ENCODE measurements around the gene HM13.

Gene HM13

GRCh38 chr20:31576751-31577150 lies 62.5 kb downstream of the HM13 start:
- TF ChIP-seq FOXM1 (IDR thresholded peaks at IDR 0.05; ENCODE audit: borderline replicate concordance, low read depth) (no peak), YY1 (IDR thresholded peaks at IDR 0.05; ENCODE audit: low read depth) (no peak), TEAD4 (IDR thresholded peaks at IDR 0.05) (no peak), EGR1 (IDR thresholded peaks at IDR 0.05) (no peak), TCF12 (IDR thresholded peaks at IDR 0.05; ENCODE audit: low read depth) (no peak), REST (IDR thresholded peaks at IDR 0.05; ENCODE audit: low read depth) (no peak), CEBPB (IDR thresholded peaks at IDR 0.05) (no peak), EP300 (IDR thresholded peaks at IDR 0.05; ENCODE audit: borderline replicate concordance) (no peak), RAD21 (IDR thresholded peaks at IDR 0.05; ENCODE audit: low read depth) (no peak), NFIC (IDR thresholded peaks at IDR 0.05) (no peak), CREB1 (IDR thresholded peaks at IDR 0.05; ENCODE audit: low read depth) (no peak), ZBTB7A (IDR thresholded peaks at IDR 0.05; ENCODE audit: low read depth) (no peak)
- TF ChIP-seq, protein P1, sequence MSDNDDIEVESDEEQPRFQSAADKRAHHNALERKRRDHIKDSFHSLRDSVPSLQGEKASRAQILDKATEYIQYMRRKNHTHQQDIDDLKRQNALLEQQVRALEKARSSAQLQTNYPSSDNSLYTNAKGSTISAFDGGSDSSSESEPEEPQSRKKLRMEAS (IDR thresholded peaks at IDR 0.05), result no peak
- TF ChIP-seq, protein P2, sequence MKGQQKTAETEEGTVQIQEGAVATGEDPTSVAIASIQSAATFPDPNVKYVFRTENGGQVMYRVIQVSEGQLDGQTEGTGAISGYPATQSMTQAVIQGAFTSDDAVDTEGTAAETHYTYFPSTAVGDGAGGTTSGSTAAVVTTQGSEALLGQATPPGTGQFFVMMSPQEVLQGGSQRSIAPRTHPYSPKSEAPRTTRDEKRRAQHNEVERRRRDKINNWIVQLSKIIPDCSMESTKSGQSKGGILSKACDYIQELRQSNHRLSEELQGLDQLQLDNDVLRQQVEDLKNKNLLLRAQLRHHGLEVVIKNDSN (IDR thresholded peaks at IDR 0.05), result no peak

- TF ChIP-seq TAF1 (IDR thresholded peaks at IDR 0.05; ENCODE audit: low read depth) (no peak), REST (IDR thresholded peaks at IDR 0.05; ENCODE audit: low read depth) (no peak)
- TF ChIP-seq, protein P2 (IDR thresholded peaks at IDR 0.05), result no peak
Measured at GRCh38 chr20:31577194-31577593, 63.0 kb downstream of the HM13 start.

- TF ChIP-seq NFIC (IDR thresholded peaks at IDR 0.05), result no peak
- no peak for TF ChIP-seq EGR1 (IDR thresholded peaks at IDR 0.05)
- TF ChIP-seq EP300 (IDR thresholded peaks at IDR 0.05; ENCODE audit: borderline replicate concordance), result no peak
- TF ChIP-seq, protein P2 (IDR thresholded peaks at IDR 0.05), result no peak
- TF ChIP-seq TAF1 (IDR thresholded peaks at IDR 0.05; ENCODE audit: low read depth), result no peak
- TF ChIP-seq YY1 (IDR thresholded peaks at IDR 0.05; ENCODE audit: low read depth), result no peak
- TF ChIP-seq CREB1 (IDR thresholded peaks at IDR 0.05; ENCODE audit: low read depth), result no peak
- no peak for TF ChIP-seq REST (IDR thresholded peaks at IDR 0.05; ENCODE audit: low read depth)
- no peak for TF ChIP-seq FOXM1 (IDR thresholded peaks at IDR 0.05; ENCODE audit: borderline replicate concordance, low read depth)
- no peak for TF ChIP-seq TEAD4 (IDR thresholded peaks at IDR 0.05)
- no peak for TF ChIP-seq ZBTB7A (IDR thresholded peaks at IDR 0.05; ENCODE audit: low read depth)
- no peak for TF ChIP-seq TCF12 (IDR thresholded peaks at IDR 0.05; ENCODE audit: low read depth)
- TF ChIP-seq, protein P1 (IDR thresholded peaks at IDR 0.05), result no peak
- TF ChIP-seq RAD21 (IDR thresholded peaks at IDR 0.05; ENCODE audit: low read depth), result no peak
Measured at GRCh38 chr20:31578448-31579138, 64.4 kb downstream of the HM13 start.

- TF ChIP-seq, protein P1 (IDR thresholded peaks at IDR 0.05), result no peak
- no peak for TF ChIP-seq CEBPB (IDR thresholded peaks at IDR 0.05)
- TF ChIP-seq, protein P2 (IDR thresholded peaks at IDR 0.05), result no peak
- TF ChIP-seq FOXM1 (IDR thresholded peaks at IDR 0.05; ENCODE audit: borderline replicate concordance, low read depth), result no peak
- TF ChIP-seq ZBTB7A (IDR thresholded peaks at IDR 0.05; ENCODE audit: low read depth), result no peak
- no peak for TF ChIP-seq NFIC (IDR thresholded peaks at IDR 0.05)
- no peak for TF ChIP-seq TCF12 (IDR thresholded peaks at IDR 0.05; ENCODE audit: low read depth)
- TF ChIP-seq EGR1 (IDR thresholded peaks at IDR 0.05), result no peak
- no peak for TF ChIP-seq EP300 (IDR thresholded peaks at IDR 0.05; ENCODE audit: borderline replicate concordance)
- TF ChIP-seq TAF1 (IDR thresholded peaks at IDR 0.05; ENCODE audit: low read depth), result no peak
- no peak for TF ChIP-seq YY1 (IDR thresholded peaks at IDR 0.05; ENCODE audit: low read depth)
- TF ChIP-seq REST (IDR thresholded peaks at IDR 0.05; ENCODE audit: low read depth), result no peak
- TF ChIP-seq CREB1 (IDR thresholded peaks at IDR 0.05; ENCODE audit: low read depth), result no peak
Measured at GRCh38 chr20:31579245-31579644, 65.0 kb downstream of the HM13 start.

All from Ishikawa (cell line).